Measurements from ENCODE around the gene FLRT1.

The FLRT1 gene

DNA sequence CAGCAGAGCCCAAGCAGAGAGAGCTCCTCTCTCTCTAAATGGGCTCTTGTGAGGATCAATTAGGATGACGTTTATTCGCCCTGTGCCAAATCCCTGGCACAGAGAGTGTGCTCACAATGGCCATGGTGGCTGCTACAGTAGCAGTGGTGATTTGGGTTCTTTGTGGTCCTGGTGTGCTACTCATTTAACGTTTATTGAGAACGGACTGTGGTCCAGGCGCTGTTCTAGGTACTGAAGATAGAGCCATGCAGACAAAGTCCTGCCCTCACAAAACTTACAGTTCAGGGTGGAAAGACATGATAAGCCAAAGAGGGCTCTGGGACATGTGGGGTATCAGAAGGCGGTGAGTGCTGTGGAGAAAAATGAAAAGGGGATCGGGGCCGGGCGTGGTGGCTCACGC is 44.2 kb upstream of the FLRT1 start:
- Histone ChIP-seq H3K27ac (replicated peaks) (no peak overlapping the region), H3K27me3 (ENCODE audit: insufficient read depth, poor library complexity, severe bottlenecking) (no peaks in the 10 kb centered on the region), H3K4me3 (replicated peaks; ENCODE audit: insufficient read depth, low read length) (no peak overlapping the region)
- no peak for DNase-seq (ENCODE audit: low read depth in 1 of 2, low spot score in 1 of 2)
- TF ChIP-seq, protein P1, sequence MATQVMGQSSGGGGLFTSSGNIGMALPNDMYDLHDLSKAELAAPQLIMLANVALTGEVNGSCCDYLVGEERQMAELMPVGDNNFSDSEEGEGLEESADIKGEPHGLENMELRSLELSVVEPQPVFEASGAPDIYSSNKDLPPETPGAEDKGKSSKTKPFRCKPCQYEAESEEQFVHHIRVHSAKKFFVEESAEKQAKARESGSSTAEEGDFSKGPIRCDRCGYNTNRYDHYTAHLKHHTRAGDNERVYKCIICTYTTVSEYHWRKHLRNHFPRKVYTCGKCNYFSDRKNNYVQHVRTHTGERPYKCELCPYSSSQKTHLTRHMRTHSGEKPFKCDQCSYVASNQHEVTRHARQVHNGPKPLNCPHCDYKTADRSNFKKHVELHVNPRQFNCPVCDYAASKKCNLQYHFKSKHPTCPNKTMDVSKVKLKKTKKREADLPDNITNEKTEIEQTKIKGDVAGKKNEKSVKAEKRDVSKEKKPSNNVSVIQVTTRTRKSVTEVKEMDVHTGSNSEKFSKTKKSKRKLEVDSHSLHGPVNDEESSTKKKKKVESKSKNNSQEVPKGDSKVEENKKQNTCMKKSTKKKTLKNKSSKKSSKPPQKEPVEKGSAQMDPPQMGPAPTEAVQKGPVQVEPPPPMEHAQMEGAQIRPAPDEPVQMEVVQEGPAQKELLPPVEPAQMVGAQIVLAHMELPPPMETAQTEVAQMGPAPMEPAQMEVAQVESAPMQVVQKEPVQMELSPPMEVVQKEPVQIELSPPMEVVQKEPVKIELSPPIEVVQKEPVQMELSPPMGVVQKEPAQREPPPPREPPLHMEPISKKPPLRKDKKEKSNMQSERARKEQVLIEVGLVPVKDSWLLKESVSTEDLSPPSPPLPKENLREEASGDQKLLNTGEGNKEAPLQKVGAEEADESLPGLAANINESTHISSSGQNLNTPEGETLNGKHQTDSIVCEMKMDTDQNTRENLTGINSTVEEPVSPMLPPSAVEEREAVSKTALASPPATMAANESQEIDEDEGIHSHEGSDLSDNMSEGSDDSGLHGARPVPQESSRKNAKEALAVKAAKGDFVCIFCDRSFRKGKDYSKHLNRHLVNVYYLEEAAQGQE (IDR thresholded peaks at IDR 0.05; ENCODE audit: insufficient replicate concordance, low read depth) = peak; percentile 75
- TF ChIP-seq GABPA (IDR thresholded peaks at IDR 0.05; ENCODE audit: low read depth) = no peak

DNA sequence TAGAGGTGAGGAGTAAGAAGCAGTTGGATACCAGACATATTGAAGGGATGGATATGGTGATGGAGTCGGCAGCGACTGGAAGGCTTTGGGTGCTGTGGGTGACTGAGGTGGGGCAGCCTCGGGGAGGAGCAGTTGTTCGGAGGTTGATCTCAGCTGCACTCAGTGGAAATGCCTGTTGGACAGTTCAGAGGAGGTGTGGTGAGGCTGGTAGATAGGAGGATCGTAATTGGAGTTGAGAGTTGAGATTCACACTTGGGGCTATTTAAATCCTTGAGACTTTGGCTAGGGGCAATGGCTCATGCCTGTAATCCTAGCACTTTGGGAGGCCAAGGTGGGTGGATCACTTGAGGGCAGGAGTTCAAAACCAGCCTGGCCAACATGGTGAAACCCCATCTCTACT is 42.6 kb upstream of the FLRT1 start:
- no peak for TF ChIP-seq GABPA (IDR thresholded peaks at IDR 0.05; ENCODE audit: low read depth)
- TF ChIP-seq POLR2AphosphoS5 (IDR thresholded peaks at IDR 0.05; ENCODE audit: low read depth) = no peak
- TF ChIP-seq, protein P1 (IDR thresholded peaks at IDR 0.05; ENCODE audit: insufficient replicate concordance, low read depth) = no peak
- no peak for TF ChIP-seq SPI1 (IDR thresholded peaks at IDR 0.05; ENCODE audit: borderline replicate concordance, low read depth)
- TF ChIP-seq CTCF (IDR thresholded peaks at IDR 0.05; ENCODE audit: insufficient read depth, low read length) = no peak
- no peak overlapping the region for H3K27ac ChIP-seq (replicated peaks)

GRCh38 chr11:63993993-63994392 is 41.7 kb upstream of the FLRT1 start:
- H3K27ac ChIP-seq (replicated peaks) = no peak overlapping the region
- H3K27me3 ChIP-seq (ENCODE audit: insufficient read depth, poor library complexity, severe bottlenecking) = no peaks in the 10 kb centered on the region
- no peak for TF ChIP-seq GABPA (IDR thresholded peaks at IDR 0.05; ENCODE audit: low read depth)
- H3K4me3 ChIP-seq (replicated peaks; ENCODE audit: insufficient read depth, low read length) = no peak overlapping the region
- DNase-seq (ENCODE audit: low read depth in 1 of 2, low spot score in 1 of 2) = peak in 1 of 2 experiments; percentile 38

More for the DNA sequence above, 42.6 kb upstream of the FLRT1 start:
- Histone ChIP-seq H3K27me3 (ENCODE audit: insufficient read depth, poor library complexity, severe bottlenecking) (no peaks in the 10 kb centered on the region), H3K4me3 (replicated peaks; ENCODE audit: insufficient read depth, low read length) (no peak overlapping the region)
- DNase-seq (ENCODE audit: low read depth in 1 of 2, low spot score in 1 of 2) = no peak

DNA sequence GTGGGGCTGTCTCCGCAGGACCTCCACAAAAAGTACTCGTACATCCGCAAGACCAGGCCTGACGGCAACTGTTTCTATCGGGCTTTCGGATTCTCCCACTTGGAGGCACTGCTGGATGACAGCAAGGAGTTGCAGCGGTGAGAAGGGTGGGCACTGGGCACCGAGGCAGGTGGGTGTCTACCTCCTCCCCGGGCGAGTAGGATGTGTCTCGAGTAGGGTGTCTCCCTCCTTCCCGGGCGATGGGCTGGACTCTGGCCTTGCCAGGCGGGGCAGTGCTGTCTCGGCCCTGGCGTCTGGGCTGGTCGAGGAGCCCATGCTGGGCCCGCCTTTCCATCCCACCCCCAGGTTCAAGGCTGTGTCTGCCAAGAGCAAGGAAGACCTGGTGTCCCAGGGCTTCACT is 39.2 kb upstream of the FLRT1 start:
- TF ChIP-seq, protein P1 (IDR thresholded peaks at IDR 0.05; ENCODE audit: insufficient replicate concordance, low read depth) = no peak
- TF ChIP-seq POLR2AphosphoS5 (IDR thresholded peaks at IDR 0.05; ENCODE audit: low read depth) = no peak
- no peak for TF ChIP-seq GABPA (IDR thresholded peaks at IDR 0.05; ENCODE audit: low read depth)
- no peak for TF ChIP-seq CTCF (IDR thresholded peaks at IDR 0.05; ENCODE audit: insufficient read depth, low read length)
- no peak for TF ChIP-seq SPI1 (IDR thresholded peaks at IDR 0.05; ENCODE audit: borderline replicate concordance, low read depth)
- Histone ChIP-seq H3K27me3 (ENCODE audit: insufficient read depth, poor library complexity, severe bottlenecking) (no peaks in the 10 kb centered on the region), H3K4me3 (replicated peaks; ENCODE audit: insufficient read depth, low read length) (no peak overlapping the region), H3K27ac (replicated peaks) (no peak overlapping the region)
- no peak for DNase-seq (ENCODE audit: low read depth in 1 of 2, low spot score in 1 of 2)
